Bone marrow (tissue), 2 donors: Measurements from ENCODE around the gene IL1B.
"Not testable (repeated sequence)": the region's sequence is repeated elsewhere in the genome, so short reads cannot be mapped to it uniquely, and the experiment has no call there.

ENCODE experiments used
- DNase-seq, 2 donors: peaks; one replicate each; lab custom pipeline; 2025; lab: John Stamatoyannopoulos, UW

IL1B gene

GRCh38 chr2:112850588-112850987 lies 14.0 kb upstream of the IL1B start:
- no peak for DNase-seq

GRCh38 chr2:112849956-112850355 lies 13.4 kb upstream of the IL1B start:
- no peak for DNase-seq

GRCh38 chr2:112848833-112849232 lies 12.3 kb upstream of the IL1B start:
- no peak for DNase-seq

DNA sequence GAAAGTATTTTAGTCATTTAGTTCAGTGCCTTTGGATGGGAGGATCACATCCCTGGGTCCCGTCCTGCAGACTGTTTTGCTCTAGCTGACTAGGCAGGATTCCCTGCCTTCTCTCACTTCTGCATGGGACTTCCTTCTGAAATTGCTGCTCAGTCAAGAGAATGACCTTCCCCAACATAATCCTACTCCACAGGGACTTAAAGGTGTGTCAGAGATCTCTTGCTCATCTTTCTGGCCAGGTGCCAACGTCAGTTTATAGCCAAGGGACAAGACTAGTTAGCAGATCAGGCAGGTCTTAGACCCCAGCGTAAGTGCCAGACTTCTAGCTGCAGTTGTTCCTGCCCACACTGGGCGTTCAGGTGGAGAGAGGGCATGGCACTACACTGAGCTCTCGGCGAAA lies 9.5 kb upstream of the IL1B start:
- DNase-seq = no peak

DNA sequence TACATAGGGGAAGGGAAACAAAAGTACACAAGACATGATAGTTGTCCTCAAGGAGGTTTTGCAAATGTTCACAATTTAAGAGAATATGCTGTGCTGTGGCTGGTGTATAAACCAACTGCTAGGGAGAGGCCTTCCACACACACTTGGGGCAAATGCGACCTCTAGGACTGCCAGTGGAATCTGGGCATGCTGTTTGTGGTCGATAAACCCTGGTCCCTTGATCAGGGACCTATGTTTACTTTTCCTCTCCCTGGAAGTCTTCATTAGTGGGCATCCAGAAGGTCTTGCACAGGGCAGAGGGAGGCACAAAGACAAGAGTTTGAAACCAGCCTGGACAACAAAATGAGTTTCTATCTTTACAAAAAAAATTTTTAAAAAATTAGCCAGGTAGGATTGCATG lies 7.3 kb upstream of the IL1B start:
- no peak for DNase-seq

DNA sequence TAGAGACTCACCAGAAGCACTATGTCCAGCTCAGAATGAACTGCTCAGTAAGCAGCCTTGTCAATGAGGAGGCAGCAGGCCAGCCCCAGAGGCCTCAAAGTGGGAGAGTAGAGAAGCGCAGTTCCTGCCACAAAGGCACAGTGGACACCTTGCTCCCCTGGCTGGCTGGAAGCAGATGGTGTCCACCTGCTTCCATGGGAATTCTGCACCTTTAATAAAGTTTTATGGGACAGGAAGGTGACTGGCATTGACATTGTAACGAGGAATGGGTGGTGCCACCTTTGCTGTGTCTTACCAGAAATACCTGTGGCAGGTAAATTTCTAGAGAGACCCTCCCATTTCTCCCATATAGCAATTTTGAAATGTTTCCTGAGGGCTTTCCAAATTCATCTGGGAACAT lies 6.7 kb upstream of the IL1B start:
- no peak for DNase-seq

DNA sequence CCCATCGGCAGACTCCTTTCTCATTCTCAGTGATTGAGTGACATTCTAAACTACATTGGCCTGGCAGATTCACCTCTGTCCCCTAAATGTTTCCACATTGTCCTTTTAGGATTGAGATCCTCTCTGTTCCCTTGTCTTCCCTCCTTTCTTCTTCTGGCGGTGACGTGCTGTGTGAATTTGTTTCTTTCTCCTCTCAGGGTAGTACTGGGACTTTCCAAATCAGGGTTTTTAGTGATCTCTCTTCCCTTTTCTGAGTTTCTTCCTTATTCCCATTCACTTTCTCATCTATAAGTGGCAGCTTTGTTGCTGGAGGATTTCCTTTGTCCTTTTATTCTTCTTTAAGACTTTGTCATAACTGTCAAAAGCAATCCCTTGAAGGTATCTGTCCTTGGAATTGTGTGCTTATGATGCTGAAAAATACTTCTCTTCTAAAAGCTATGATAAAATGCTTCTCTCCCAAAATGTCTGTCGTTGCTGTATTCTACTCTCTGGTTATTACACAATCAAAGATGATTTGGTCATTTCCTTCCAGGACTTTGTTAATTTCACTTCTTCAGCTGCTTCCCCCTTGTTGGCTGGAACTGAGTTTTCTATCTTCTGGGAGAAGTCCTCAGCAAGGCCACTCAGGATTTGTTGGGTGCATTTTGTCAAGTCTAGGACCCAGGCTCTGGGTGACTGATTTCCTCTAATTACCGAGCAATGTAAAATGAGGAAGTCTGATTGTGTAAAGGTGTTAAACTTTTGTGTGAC lies 4.9 kb upstream of the IL1B start:
- peak in 1 of 2 donors; percentile 34 for DNase-seq

DNA sequence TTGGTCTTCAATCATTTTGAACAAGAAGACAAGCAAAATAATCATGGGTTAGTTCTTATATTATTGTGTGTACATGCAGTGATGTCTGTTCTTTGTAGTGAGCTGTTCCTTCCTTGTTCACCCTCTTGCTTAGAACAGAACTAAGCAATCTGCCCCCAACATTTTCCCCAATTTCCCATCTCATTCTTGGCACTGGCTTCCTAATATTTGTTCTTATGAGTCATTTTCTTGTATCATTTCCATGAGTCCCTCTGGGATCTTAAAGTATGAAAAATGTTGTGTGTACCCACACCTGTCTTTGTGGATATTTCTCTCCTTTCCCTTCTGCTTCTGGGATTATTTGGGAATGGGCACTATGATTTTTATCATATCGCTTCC lies 3.5 kb upstream of the IL1B start:
- no peak for DNase-seq

DNA sequence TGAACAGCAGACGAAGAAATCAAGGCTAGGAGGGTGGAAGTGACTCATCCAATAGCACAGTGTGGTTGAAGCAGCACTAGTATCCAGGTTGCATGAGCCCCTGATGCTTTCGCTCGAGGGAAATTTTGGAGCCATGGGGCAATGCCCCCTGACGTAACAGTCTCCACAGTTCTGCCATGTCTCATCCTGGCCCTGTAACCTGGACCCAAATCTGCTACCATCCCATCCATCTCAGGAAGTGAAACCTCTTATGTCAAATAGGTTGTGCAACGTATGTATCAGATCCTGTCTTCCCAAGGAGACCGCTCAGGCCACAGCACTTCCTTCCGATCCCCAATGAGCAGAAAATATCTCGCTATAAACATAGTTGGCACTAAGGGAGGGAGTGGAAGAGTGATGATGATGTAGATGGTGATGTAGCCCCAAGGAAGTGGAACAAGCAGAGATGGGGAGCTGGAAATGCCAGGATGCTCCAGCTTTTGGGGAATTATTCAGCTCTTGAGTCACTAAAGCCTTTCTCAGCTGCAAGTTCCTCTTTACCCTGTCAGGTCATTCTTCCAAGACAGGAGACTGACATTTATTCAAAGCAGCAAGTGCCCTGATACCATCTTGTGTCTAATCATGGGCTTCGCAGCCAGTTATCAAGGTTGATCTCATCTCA lies 3.0 kb upstream of the IL1B start:
- peak; percentile 19 to 71 for DNase-seq

DNA sequence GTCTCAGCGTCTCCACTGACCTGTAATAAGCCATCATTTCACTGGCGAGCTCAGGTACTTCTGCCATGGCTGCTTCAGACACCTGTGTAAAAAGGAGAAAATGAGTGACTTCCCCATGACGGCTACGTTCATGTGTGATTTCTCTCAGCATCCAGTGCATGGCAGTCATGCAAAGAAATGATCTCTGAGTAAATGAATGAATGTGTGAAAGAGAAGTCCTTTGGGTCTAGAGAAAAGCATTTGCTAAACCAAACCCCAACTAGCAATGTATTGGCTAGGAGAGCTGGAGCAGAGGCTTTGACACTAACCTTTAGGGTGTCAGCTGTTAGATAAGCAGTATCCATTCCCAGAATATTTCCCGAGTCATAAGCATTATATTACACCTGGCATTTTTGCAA lies 417 bp downstream of the IL1B start:
- DNase-seq = no peak

DNA sequence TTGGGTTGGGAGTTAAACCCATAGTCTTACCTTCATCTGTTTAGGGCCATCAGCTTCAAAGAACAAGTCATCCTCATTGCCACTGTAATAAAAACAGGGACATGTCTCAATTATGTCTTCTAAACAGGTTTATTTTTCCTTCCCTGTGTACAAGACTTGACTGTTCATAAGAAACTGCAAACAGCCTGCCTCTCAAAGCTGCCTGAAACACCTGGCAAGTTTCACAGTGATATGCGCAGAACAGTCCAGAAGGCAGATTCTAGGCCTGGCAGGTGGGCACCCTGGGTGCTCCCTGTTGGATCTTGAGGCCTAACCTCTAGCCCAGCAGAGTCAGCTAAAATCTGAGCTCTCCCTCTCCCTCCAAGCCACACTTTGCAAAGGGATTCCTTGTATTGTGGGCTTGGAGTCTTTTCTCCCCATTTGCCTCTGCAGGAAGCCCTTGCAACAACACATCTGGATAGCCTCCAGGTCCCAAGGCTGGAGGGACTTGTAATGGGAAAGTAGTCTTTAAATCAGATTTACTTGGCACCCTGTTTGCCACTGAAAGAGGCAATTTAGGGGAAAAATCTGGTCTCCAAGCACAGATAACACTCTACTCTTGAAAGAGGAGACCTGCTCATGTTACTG lies 930 bp downstream of the IL1B start:
- no peak for DNase-seq

DNA sequence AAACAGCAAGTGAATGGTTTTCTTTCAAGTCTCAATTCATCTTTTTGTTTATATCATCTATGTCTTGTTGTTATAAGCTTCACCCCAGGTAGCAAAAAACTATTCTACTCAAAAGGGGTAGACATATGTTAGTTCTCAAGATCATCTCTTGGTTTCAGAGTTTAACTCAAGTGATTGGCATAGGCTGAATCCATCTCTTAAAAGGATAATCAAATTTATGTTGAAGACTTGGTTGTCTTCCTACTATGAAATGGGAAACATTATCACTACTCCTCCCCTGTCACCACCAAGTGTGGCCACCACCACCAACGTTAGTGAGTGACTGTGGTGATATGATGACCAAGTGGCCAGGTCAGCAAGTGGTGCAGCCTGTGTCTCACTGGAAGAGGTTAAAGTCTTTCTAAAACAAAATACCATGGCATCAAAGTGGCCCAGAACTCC lies 1.5 kb downstream of the IL1B start:
- no peak for DNase-seq

- DNase-seq = no peak
Observed at GRCh38 chr2:112834396-112835037, 2.1 kb downstream of the IL1B start.

DNA sequence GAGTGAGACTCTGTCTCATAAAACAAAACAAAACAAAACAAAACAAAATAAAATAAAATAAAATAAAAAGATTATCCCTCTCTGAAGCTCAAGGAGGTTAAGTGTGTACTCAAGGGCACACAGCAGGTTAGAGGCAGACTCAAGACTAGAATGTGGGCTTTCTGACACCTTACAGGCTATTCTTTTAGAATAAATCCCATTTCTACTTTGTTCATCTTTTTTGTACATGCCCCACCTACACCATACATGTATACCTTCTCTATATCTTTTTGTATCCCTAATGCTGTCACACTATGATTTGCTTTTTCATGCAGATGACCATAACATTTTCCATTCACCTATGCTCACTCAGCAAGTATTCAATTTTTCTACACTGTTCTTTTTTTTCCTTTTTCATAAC lies 2.6 kb downstream of the IL1B start:
- no peak for DNase-seq

DNA sequence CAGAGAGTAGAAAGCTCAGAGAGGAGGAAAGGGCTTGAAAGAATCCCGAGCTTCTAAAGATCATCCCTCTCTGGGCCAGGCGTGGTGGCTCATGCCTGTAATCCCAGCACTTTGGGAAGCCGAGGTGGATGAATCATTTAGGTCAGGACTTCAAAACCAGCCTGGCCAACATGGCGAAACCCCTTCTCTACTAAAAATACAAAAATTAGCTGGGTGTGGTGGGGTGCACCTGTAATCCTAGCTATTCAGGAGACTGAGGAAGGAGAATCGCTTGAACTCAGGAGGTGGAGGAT lies 3.0 kb downstream of the IL1B start:
- not testable (repeated sequence) for DNase-seq

GRCh38 chr2:112832841-112833638 lies 3.5 kb downstream of the IL1B start:
- DNase-seq = peak in 1 of 2 donors; percentile 56

- DNase-seq = peak; percentile 38 to 79
Observed at GRCh38 chr2:112831946-112832840, 4.4 kb downstream of the IL1B start.

GRCh38 chr2:112831513-112831845 lies 5.1 kb downstream of the IL1B start:
- peak; percentile 15 to 79 for DNase-seq

GRCh38 chr2:112830682-112831512 lies 5.7 kb downstream of the IL1B start:
- DNase-seq = no peak

DNA sequence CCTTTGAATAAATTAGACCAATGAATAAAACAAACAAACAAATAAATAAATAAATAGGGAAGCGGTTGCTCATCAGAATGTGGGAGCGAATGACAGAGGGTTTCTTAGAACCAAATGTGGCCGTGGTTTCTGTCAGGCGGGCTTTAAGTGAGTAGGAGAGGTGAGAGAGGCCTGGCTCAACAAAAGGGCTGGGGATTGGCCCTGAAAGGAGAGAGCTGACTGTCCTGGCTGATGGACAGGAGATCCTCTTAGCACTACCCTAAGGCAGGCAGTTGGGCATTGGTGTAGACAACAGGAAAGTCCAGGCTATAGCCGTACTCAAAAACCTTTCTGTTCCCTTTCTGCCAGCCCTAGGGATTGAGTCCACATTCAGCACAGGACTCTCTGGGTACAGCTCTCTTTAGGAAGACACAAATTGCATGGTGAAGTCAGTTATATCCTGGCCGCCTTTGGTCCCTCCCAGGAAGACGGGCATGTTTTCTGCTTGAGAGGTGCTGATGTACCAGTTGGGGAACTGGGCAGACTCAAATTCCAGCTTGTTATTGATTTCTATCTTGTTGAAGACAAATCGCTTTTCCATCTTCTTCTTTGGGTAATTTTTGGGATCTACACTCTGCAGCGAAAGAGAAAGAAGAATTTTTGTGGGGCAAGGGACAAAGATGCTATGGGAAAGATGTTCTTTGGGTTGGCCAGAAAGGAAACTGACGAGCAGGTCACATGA lies 6.5 kb downstream of the IL1B start:
- no peak for DNase-seq
